Hepatocyte (in vitro differentiated cells): ENCODE results near the gene MRPL22. TPM values are rescaled to one million over a fixed set of nuclear protein-coding genes. Genes with fewer than 3 reads are reported as not detected.
"Not testable (repeated sequence)": the region's sequence is repeated elsewhere in the genome, so short reads cannot be mapped to it uniquely, and the experiment has no call there.

Source experiments
- DNase-seq: peaks from one replicate; pipeline ENCODE4 v3.0.0-alpha.2; 2016; ENCODE audit warnings: low spot score
- H2AFZ ChIP-seq: fragments of 200-600 bp; sonication (generic); 2 replicates; pipeline ENCODE4 v1.6.0; 2016; ENCODE audit warnings: antibody characterized with exemption, mild to moderate bottlenecking
- H3K27ac ChIP-seq: fragments of 200-600 bp; sonication (generic); 2 replicates; pipeline ENCODE4 v1.5.1; 2016; ENCODE audit warnings: mild to moderate bottlenecking
- H3K27me3 ChIP-seq: fragments of 200-600 bp; sonication (generic); 2 replicates; pipeline ENCODE4 v1.6.1; 2016
- H3K36me3 ChIP-seq: fragments of 200-600 bp; sonication (generic); replicated peaks from 2 replicates; pipeline ENCODE4 v1.5.1; 2016; ENCODE audit warnings: low read depth; ENCODE audit not compliant: insufficient read depth
- H3K4me1 ChIP-seq: fragments of 200-600 bp; sonication (generic); 2 replicates; pipeline ENCODE4 v1.5.1; 2016; ENCODE audit warnings: mild to moderate bottlenecking, moderate library complexity; ENCODE audit not compliant: insufficient read depth
- H3K4me2 ChIP-seq: fragments of 200-600 bp; sonication (generic); 2 replicates; pipeline ENCODE4 v1.6.0; 2016
- H3K4me3 ChIP-seq: fragments of 200-600 bp; sonication (generic); 2 replicates; pipeline ENCODE4 v1.5.1; 2016; ENCODE audit warnings: mild to moderate bottlenecking
- H3K79me2 ChIP-seq: fragments of 200-600 bp; sonication (generic); 2 replicates; pipeline ENCODE4 v1.6.0; 2017; ENCODE audit warnings: mild to moderate bottlenecking
- H3K9me2 ChIP-seq: fragments of 200-600 bp; sonication (generic); replicated peaks from 2 replicates; pipeline ENCODE4 v1.6.0; 2017; ENCODE audit warnings: mild to moderate bottlenecking; ENCODE audit not compliant: insufficient read depth
- H3K9me3 ChIP-seq: fragments of 200-600 bp; sonication (generic); 2 replicates; pipeline ENCODE4 v1.5.1; 2016; ENCODE audit warnings: low read depth, mild to moderate bottlenecking
- H4K20me1 ChIP-seq: fragments of 200-600 bp; sonication (generic); 2 replicates; pipeline ENCODE4 v1.6.0; 2016; ENCODE audit warnings: mild to moderate bottlenecking; ENCODE audit not compliant: insufficient read depth, poor library complexity, severe bottlenecking
- EZH2 ChIP-seq: fragments of 200-600 bp; sonication (generic); IDR thresholded peaks from 2 replicates; pipeline ENCODE4 v1.6.1; 2016; ENCODE audit warnings: antibody characterized with exemption, mild to moderate bottlenecking, borderline replicate concordance
- EZH2phosphoT487 ChIP-seq: fragments of 200-600 bp; sonication (generic); IDR thresholded peaks from one replicate; pipeline ENCODE4 v1.6.1; 2018; ENCODE audit warnings: antibody characterized with exemption, mild to moderate bottlenecking, low read depth, moderate library complexity; ENCODE audit not compliant: unreplicated experiment, severe bottlenecking
- WGBS: methylation state at CpG from one replicate; pipeline ENCODE4 v1.1.6; 2016; ENCODE audit warnings: low lambda C conversion rate; ENCODE audit errors: missing lambda C conversion rate; 5-methylcytosine and 5-hydroxymethylcytosine counted together
- polyA plus RNA-seq: library from polyadenylated mRNA; unstranded; fragments of >200 nt; fragmentation: Nextera tagmentation; extraction: Ambion mirVana; gene quantifications from 2 replicates; pipeline ENCODE4 v1.2.1, GENCODE V29; 2016
- total RNA-seq: library from RNA; depleted of rRNA; stranded (reverse); fragments of >200 nt; gene quantifications from 2 replicates; pipeline ENCODE4 v1.2.3, GENCODE V29; 2014
- TF ChIP-seq, protein P1 (sequence below): fragments of 200-600 bp; sonication (generic); IDR thresholded peaks from 2 replicates; pipeline ENCODE4 v1.5.1; 2016; ENCODE audit warnings: antibody characterized with exemption, mild to moderate bottlenecking; ENCODE audit not compliant: poor library complexity

The MRPL22 gene
- total and polyA plus RNA-seq, 2 experiments from 2014 or later: 34.4 to 111 TPM

DNA sequence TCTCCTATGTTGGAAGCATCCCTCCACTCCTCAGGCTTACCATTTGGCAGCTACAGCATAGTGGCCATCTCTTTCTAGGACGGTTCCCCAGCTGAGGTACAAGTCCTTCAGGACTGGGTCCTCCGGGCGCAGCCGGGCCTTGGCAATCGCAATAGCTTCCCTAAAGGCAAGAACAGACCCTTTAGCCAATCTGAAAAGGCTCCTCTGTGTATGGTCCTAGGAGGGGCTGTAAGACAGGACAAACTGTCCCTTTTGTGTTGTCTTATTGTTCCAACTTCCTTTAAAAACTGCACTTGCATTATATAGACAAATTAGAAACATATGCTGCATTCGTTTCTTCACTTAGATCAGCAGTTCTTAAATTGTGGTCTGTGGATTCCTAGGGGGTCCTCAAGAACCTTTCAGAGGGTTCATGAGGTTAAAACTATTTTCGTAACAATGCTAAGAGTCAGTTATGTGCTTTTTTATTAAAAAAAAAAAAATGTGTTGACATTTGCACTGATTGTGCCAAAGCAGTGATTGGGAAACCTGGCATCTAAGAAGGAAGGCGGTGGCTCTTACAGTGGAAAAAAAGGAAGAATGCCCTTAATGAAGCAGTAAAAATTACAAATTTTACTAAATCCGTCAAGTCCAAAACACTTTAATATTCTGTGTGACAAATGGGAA lies 41.6 kb upstream of the MRPL22 start:
- Histone ChIP-seq H2AFZ (no peak overlapping the region), H3K79me2 (no peaks in the 10 kb centered on the region), H4K20me1 (no peaks in the 10 kb centered on the region), H3K9me2 (no peaks in the 10 kb centered on the region), H3K4me3 (no peak overlapping the region), H3K36me3 (no peaks in the 10 kb centered on the region), H3K9me3 (no peaks in the 10 kb centered on the region), H3K4me2 (no peak overlapping the region), H3K27me3 (no peaks in the 10 kb centered on the region), H3K27ac (no peak overlapping the region), H3K4me1 (no peaks in the 10 kb centered on the region)
- DNase-seq: no peak
- WGBS: 87% methylated on average over 9 of the region's 9 CpGs
- TF ChIP-seq EZH2phosphoT487 (no peak), EZH2 (no peak)
- TF ChIP-seq, protein P1, sequence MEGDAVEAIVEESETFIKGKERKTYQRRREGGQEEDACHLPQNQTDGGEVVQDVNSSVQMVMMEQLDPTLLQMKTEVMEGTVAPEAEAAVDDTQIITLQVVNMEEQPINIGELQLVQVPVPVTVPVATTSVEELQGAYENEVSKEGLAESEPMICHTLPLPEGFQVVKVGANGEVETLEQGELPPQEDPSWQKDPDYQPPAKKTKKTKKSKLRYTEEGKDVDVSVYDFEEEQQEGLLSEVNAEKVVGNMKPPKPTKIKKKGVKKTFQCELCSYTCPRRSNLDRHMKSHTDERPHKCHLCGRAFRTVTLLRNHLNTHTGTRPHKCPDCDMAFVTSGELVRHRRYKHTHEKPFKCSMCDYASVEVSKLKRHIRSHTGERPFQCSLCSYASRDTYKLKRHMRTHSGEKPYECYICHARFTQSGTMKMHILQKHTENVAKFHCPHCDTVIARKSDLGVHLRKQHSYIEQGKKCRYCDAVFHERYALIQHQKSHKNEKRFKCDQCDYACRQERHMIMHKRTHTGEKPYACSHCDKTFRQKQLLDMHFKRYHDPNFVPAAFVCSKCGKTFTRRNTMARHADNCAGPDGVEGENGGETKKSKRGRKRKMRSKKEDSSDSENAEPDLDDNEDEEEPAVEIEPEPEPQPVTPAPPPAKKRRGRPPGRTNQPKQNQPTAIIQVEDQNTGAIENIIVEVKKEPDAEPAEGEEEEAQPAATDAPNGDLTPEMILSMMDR: no peak

GRCh38 chr5:154900066-154900465 lies 40.8 kb upstream of the MRPL22 start:
- Histone ChIP-seq H2AFZ (no peak overlapping the region), H3K4me3 (no peak overlapping the region), H3K79me2 (no peaks in the 10 kb centered on the region), H3K27me3 (no peaks in the 10 kb centered on the region), H3K36me3 (no peaks in the 10 kb centered on the region), H3K9me3 (no peaks in the 10 kb centered on the region), H3K4me1 (no peaks in the 10 kb centered on the region), H3K4me2 (no peak overlapping the region), H4K20me1 (no peaks in the 10 kb centered on the region), H3K27ac (no peak overlapping the region), H3K9me2 (no peaks in the 10 kb centered on the region)
- no peak for DNase-seq
- TF ChIP-seq EZH2: no peak
- TF ChIP-seq, protein P1: no peak
- no peak for TF ChIP-seq EZH2phosphoT487
- WGBS: 90% methylated on average over 1 of the region's 1 CpG

DNA sequence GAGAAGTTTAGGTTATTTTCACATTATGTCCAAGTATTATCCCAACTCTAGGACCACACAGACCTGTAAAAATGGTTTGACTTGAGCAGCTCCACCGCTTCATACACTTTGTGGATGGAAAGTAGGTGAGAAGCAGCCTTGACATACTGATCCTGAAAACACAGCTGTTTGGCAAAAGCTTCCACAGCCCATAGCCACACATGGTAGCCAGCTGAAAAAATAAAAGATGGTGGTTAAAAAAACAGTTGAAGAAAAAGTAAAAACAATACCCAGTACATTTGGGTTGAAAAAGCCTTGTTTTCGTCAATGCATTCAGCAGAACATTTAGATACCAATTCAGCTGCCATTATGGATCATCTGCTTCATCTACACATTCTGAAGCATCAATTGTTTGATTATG lies 39.6 kb upstream of the MRPL22 start:
- no peaks in the 10 kb centered on the region for H3K9me3 ChIP-seq
- H3K9me2 ChIP-seq: no peaks in the 10 kb centered on the region
- H3K36me3 ChIP-seq: no peaks in the 10 kb centered on the region
- no peak overlapping the region for H3K27ac ChIP-seq
- TF ChIP-seq EZH2phosphoT487 (no peak), EZH2 (no peak)
- TF ChIP-seq, protein P1: no peak
- no peaks in the 10 kb centered on the region for H4K20me1 ChIP-seq
- H2AFZ ChIP-seq: no peak overlapping the region
- no peak for DNase-seq
- no peaks in the 10 kb centered on the region for H3K4me1 ChIP-seq
- no peaks in the 10 kb centered on the region for H3K27me3 ChIP-seq
- 100% methylated on average over 2 of the region's 2 CpGs for WGBS
- no peak overlapping the region for H3K4me3 ChIP-seq
- H3K4me2 ChIP-seq: no peak overlapping the region
- H3K79me2 ChIP-seq: no peaks in the 10 kb centered on the region

DNA sequence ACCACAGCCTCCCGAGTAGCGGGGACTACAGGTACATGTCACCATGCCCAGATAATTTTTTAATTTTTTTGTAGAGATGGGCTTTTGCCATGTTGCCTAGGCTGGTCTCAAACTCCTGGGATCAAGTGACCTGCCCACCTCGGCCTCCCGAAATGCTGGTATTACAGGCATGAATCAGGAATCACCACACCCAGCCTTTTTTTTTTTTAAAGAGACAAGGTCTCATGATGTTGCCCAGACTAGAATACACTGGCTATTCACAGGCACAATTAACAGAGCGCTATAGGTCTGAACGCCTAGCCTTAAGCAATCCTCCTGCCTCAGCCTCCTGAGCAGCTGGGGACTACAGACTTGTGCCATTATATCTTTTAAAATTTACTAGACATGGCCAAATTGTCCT lies 39.0 kb upstream of the MRPL22 start:
- Histone ChIP-seq H3K4me2 (no peak overlapping the region), H3K9me3 (no peaks in the 10 kb centered on the region), H3K27ac (no peak overlapping the region), H4K20me1 (no peaks in the 10 kb centered on the region), H3K9me2 (no peaks in the 10 kb centered on the region), H3K27me3 (no peaks in the 10 kb centered on the region), H3K4me1 (no peaks in the 10 kb centered on the region), H2AFZ (no peak overlapping the region), H3K79me2 (no peaks in the 10 kb centered on the region), H3K4me3 (no peak overlapping the region), H3K36me3 (no peaks in the 10 kb centered on the region)
- no peak for TF ChIP-seq EZH2phosphoT487
- TF ChIP-seq, protein P1: no peak
- no peak for TF ChIP-seq EZH2
- DNase-seq: no peak
- WGBS: 98% methylated on average over 6 of the region's 6 CpGs

GRCh38 chr5:154905601-154906000 lies 35.3 kb upstream of the MRPL22 start:
- H3K4me2 ChIP-seq, H3K9me3 ChIP-seq, H3K4me1 ChIP-seq, H3K9me2 ChIP-seq, H3K27ac ChIP-seq, H4K20me1 ChIP-seq, H3K4me3 ChIP-seq, DNase-seq, H3K79me2 ChIP-seq, H2AFZ ChIP-seq, H3K36me3 ChIP-seq, H3K27me3 ChIP-seq: not testable (repeated sequence)
- 95% methylated on average over 7 of the region's 7 CpGs for WGBS
